ENCODE measurements around the gene TTC5. TPM values are rescaled to one million over a fixed set of nuclear protein-coding genes. Genes with fewer than 3 reads are reported as not detected.

TTC5 gene
- total RNA-seq, 1 donor from 2014 or later: 4.0 TPM

GRCh38 chr14:20262642-20263128 is 43.1 kb downstream of the TTC5 start:
- H3K4me3 ChIP-seq (ENCODE audit: low read depth, low read length): no peak overlapping the region
- DNase-seq (ENCODE audit: low read depth): peak; percentile 51
- TF ChIP-seq CTCF (conservative IDR thresholded peaks at IDR 0.05; ENCODE audit: low read depth, low read length): no peak

GRCh38 chr14:20247646-20248246 is 58.0 kb downstream of the TTC5 start:
- H3K4me3 ChIP-seq (ENCODE audit: low read depth, low read length): no peak overlapping the region
- DNase-seq (ENCODE audit: low read depth): no peak
- TF ChIP-seq CTCF (conservative IDR thresholded peaks at IDR 0.05; ENCODE audit: low read depth, low read length): peak; percentile 53

Other genes with a start within 250 kb of the TTC5 start
- not detected in 2 replicates for gene OR4L1, start 245.9 kb downstream of the TTC5 start, total RNA-seq
- not detected in 2 replicates for gene OR4K17, start 195.2 kb downstream of the TTC5 start, total RNA-seq
- gene OR4N5, start 167.1 kb downstream of the TTC5 start, total RNA-seq: not detected in 2 replicates
- gene OR11G2, start 115.1 kb downstream of the TTC5 start, total RNA-seq: not detected in 2 replicates
- not detected in 2 replicates for gene OR11H6, start 82.2 kb downstream of the TTC5 start, total RNA-seq
- not detected in 2 replicates for gene OR11H7, start 77.0 kb downstream of the TTC5 start, total RNA-seq
- gene OR11H4, start 66.7 kb downstream of the TTC5 start, total RNA-seq: not detected in 2 replicates
- gene CCNB1IP1, start 27.3 kb upstream of the TTC5 start, total RNA-seq: 54.8 and 68.8 TPM in 2 replicates
- gene PARP2, start 37.7 kb upstream of the TTC5 start, total RNA-seq: 23.1 and 26.1 TPM in 2 replicates
- 7.0 and 17.5 TPM in 2 replicates for gene TEP1, start 107.5 kb upstream of the TTC5 start, total RNA-seq
- under 0.01 and 0.17 TPM in 2 replicates for gene KLHL33, start 130.2 kb upstream of the TTC5 start, total RNA-seq
- gene OSGEP, start 148.9 kb upstream of the TTC5 start, total RNA-seq: 24.6 and 59.7 TPM in 2 replicates
- gene APEX1, start 149.3 kb upstream of the TTC5 start, total RNA-seq: 321 and 381 TPM in 2 replicates
- 16.3 and 19.1 TPM in 2 replicates for gene PIP4P1, start 155.5 kb upstream of the TTC5 start, total RNA-seq
- 152 and 178 TPM in 2 replicates for gene PNP, start 163.5 kb upstream of the TTC5 start, total RNA-seq
- gene RNASE10, start 199.6 kb upstream of the TTC5 start, total RNA-seq: not detected in 2 replicates

All from epithelial cell of proximal tubule (primary cell).